IPS-NIHi7 (cell line): ENCODE measurements around the gene TACC2.

Source experiments
- DNase-seq: peaks from one replicate; pipeline ENCODE4 v3.0.0; 2012; ENCODE audit warnings: mixed read lengths; ENCODE audit errors: extremely low spot score

Gene TACC2

GRCh38 chr10:122168101-122168500 is 179.1 kb downstream of the TACC2 start:
- DNase-seq, result no peak

GRCh38 chr10:122168598-122169394 is 179.8 kb downstream of the TACC2 start:
- DNase-seq, result no peak

- no peak for DNase-seq
Measured at GRCh38 chr10:122170802-122171201, 181.8 kb downstream of the TACC2 start.

- DNase-seq, result no peak
Measured at GRCh38 chr10:122171302-122172075, 182.5 kb downstream of the TACC2 start.

DNA sequence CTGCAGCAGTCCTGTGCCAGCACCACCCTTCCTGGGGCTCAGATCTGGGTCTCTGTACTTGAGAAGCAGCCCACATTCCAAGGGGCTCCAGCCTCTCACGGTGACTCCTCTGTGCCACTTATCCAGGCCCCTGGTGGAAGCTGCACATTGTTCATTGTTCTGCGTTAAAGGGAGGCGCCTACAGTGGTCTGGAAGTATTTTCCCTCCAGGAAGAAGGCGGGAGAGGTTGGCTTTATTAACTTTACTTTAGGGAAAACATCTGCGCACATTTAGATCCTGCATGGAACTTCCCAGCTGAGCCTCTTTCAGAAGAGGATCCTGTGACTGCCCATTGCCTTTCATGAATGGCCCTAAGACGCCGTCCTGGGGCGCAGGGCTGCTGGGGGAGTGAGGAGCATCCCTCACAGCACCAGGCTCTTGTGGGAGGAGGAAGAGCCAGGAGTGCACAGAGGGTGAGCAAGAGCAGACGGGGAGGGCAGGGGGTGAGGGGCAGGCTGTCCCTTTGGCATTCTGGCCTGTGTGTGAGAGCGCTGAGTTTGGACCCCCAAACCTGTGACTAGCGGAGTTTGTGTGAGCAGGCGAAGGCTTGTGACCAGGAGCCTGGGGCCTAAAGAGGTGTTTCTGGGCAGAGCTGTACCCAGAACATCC is 183.5 kb downstream of the TACC2 start:
- DNase-seq, result no peak

DNA sequence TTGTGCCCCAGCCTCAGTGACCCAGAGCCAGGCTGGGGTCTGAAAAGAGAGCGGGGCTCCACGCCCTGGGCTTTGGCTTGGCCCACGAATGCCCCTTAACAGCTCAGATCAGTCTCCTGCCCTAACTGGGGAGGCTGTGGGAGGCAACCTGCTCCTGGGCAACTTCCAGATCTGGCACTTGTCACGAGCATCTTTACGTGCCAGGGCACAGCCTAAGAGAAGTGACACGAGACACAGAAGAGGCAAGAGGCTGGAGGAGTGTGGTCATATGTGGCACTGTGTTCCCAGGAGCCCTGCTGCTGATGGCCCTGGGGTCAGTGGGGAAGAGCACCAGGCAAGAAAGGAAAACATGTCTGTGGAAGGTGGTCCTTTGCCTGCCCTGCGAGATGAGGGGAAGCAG is 184.4 kb downstream of the TACC2 start:
- DNase-seq, result no peak

GRCh38 chr10:122173766-122174435 is 184.9 kb downstream of the TACC2 start:
- DNase-seq, result no peak

GRCh38 chr10:122176232-122177213 is 187.6 kb downstream of the TACC2 start:
- DNase-seq, result no peak

DNA sequence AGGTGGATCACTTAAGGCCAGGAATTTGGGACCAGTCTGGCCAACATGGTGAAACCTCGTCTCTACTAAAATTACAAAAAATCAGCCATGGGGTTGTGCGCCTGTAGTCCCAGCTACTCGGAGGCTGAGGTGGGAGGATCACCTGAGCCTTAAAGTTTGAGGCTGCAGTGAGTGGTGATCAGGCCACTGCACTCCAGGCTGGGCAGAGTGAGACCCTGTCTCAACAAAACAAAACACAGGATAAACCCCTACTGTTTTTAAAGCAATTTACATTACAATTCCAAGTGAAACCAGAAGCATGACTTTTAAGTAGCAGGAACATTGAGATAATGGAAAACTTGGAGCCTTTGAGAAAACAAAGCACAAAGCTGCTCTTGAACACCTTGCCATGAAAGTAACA is 189.7 kb downstream of the TACC2 start:
- no peak for DNase-seq

DNA sequence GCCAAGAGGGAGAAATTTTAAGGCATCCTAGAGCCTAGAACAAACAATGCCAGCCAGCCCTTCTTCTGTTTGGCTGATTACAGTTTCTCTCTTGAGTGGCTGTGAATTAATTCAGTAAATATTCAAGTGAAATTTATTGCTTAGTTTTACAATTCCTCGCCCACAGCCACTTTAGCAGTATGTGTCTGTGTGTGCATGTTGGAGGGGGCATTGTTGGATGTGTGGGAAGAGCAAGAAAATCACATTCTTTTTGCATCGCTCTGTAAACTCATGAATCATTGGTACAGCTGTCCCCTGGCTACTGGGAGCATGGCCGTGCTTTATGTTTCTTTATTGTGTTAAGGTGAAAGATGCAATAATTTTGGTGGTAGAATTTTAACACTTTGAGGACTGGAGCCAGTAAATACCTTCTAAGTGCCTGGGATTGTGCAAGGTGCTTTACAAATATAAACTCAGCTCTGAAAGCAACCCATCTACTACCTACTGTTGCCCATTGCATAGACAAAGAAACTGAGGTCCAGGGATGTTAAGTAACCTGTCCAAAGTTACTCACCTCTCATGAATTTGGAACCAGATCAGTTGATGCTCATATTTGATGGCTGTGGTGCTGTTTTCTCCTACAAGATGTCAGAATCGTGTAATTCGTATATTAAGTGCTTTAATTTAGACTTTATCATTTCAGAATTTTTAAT is 192.2 kb downstream of the TACC2 start:
- no peak for DNase-seq

DNA sequence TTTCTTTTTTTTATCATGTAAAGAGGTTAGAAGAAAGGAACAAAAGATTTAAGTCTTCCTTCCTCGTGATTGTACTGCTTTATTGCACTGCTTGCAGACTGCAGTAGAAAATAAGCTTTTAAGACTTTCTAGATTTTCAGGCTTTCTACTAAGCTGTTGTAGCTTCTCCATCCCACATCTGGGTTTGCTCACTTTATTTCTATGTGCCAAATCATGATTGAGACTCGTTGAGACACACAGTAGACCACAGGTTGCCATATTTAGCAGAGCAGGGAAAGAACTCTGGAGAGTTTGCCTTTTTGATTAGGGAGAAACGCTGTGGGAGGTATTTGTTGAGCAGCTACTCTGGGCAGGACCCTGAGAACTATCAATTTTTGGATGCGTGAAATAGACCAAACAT is 192.9 kb downstream of the TACC2 start:
- DNase-seq, result no peak

GRCh38 chr10:122182308-122182707 is 193.3 kb downstream of the TACC2 start:
- no peak for DNase-seq

DNA sequence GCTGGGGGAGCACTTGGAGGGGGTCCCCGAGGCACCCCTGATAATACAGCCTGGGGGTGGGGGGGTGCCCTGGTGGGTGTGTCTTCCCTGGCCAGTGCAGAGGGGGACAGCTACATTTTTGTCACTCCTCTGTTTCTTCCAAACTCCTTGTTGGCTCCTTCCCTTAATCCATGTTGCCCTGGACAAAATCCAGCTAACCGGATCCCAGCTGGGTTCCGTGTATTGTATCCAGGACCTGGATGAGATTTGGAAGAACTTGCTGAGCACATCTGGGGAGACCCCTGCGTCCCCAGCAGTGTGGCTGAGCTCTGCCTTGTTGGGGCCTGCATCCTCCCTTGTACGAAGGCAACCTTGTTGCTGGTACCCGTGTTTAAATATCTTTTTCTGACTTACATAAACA is 195.3 kb downstream of the TACC2 start:
- no peak for DNase-seq

DNA sequence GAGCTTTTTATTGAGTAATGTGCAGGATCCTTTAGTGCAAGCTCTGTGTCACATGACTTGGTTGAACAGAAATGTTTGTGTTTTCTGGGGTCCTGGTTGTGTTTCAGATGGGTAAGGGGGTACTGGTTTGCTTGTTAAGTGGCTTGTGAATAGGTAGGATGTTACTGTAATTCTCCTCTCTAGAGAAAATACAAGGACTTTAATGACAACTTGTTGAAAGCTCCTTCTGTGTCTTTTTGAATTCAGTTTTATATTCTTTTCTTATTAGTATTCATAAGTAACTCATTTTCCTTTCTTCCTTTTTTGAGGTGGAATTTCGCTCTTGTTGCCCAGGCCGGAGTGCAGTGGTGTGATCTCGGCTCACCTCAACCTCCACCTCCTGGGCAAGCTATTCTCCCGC is 196.7 kb downstream of the TACC2 start:
- no peak for DNase-seq

DNA sequence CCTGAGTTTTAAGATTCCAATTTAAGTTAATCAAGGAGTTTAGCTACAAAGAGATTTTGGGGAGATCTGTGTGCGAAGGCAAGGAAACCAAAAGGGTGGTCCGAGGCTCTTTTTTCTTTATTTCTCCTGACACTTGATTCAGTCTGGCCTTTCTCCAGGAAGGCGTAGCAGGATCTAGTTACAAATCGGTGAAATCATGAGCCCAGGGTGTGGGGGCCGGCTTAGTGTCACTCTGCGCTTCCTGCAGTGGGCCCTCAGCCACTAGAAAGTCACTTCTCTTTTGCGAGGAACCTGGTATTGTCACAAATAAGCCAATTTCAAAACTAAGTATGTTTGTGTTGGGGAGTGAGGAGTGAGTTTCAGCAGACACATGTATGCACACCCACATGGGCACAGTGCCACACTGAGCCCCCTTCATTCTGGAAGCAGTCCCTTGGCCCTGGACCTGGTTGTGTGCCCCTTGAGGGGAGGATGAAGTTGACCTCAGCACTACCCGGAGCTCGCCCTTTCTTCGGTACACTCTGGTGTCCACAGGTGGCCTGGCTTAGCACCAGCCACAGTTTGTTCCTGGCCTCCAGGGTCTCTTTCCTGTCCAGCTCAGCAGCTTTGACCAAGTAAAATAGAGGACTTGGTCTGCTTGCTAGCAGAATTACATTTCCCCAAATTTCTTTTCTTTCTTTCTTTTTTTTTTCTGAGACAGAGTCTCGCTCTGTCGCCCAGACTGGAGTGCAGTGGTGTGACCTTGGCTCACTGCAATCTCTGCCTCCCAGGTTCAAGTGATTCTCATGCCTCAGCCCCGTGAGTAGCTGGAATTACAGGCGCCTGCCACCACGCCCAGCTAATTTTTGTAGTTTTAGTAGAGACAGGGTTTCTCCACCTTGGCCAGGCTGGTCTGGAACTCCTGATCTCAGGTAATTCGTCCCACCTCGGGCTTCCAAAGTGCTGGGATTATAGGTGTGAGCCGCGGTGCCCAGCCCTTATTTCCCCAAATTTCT is 198.2 kb downstream of the TACC2 start:
- no peak for DNase-seq

DNA sequence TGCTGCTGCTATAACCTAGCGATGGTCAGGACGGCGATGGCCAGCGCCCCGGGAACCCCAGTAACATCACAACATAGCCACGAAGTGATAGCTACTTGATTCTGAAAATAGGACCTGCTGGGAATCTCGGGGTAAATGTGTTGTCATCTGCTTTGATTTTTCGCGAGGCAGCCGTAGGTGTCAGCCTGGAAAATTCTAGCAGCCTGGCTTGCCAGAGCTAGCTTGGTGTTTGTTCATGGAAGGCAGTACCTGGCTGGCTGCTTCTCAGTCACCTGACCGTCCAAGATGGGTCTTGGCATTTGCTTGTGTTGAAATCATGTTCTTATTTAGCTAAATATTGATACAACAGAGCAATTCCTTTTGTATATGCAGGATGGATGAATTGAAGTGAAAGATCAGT is 199.7 kb downstream of the TACC2 start:
- no peak for DNase-seq

DNA sequence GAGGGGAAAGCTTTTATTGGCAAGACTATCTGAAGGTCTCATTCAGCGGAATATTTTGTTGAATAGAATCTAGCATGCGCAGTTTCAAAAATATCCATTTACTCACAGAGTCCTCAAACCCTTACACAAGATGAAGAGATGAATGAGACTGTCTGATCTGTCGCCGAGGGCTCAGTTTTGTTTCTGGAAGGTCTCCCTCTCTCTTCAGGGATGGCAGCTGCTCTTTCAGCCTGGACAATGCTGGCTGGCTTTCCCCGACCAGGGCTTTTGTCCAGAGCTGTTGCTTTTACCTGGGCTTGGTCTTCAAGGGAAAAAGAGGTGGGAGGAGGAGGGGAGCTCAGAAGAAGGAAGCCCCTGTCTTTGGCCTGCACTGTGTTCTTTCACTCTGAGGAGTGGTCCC is 200.2 kb downstream of the TACC2 start:
- DNase-seq, result no peak

DNA sequence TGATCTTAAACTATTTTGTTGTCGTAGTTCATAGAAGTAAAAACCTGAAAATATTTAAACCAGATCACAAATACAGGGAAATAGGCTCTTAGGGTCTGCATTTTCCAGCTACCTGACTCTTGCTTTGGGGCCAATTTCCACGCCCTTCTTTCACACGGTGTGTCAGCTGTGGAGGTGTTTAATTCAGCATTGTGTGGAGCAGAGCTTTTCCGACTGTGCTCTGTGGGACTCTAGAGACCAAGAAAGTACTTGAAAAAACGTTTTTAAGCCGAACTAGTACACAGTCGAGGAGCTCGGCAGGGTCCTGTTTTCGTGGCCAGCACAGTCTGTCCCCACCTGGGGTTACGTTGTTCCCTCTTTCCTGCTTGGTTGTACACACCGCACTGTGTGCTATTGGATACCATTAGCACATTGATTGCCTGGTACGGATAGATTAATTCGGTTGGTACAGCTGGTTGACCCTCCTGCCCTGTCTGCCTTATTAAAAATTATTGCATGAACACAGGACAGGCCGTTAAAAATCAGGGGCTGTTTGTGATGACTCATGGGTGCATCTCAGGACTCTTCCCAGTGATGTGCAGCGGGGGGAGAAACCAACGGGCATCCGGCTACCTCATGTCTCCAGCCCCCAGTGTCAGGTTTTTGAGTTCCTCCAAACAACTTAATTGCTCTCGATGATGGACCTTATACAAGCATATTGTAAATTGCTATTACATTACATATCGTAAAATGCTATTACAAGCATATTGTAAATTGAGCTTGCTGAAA is 201.4 kb downstream of the TACC2 start:
- DNase-seq, result no peak
